Endothelial cell of umbilical vein (primary cell): ENCODE results near the gene SCGB2B2. TPM values are rescaled to one million over a fixed set of nuclear protein-coding genes. Genes with fewer than 3 reads are reported as not detected.

ENCODE experiments used
- BruUV-seq: library from RNA; stranded (reverse); fragments of 400-500 nt; replicated peaks from 2 replicates; lab custom pipeline; 2021; lab: Mats Ljungman, UMichigan
- CTCF ChIA-PET: fragments of 300-600, 350-600 bp; sonication (Branson Sonifier 250); formaldehyde crosslinking; loops from one replicate; lab custom pipeline; 2021; ENCODE audit warnings: antibody characterized with exemption, inconsistent platforms; lab: Charles Lee
- POLR2A ChIA-PET: fragments of 300-600, 350-600 bp; sonication (Branson Sonifier 250); formaldehyde crosslinking; loops from one replicate; lab custom pipeline; 2021; ENCODE audit warnings: antibody characterized with exemption, inconsistent platforms; lab: Charles Lee
- DNase-seq: peaks from one replicate; pipeline ENCODE4 v3.0.0-alpha.2; 2011; ENCODE audit warnings: low read depth, low spot score
- FAIRE-seq: peaks from 2 replicates; lab custom pipeline; 2011; peaks lifted over from hg19 to GRCh38; lab: Jason Lieb, UNC
- H2AFZ ChIP-seq: 2 replicates; pipeline ENCODE4 v1.6.0; 2012; ENCODE audit warnings: low read depth, low read length, control low read depth, inconsistent platforms
- H3K27ac ChIP-seq: 2 replicates; pipeline ENCODE4 v1.5.1; 2011; ENCODE audit warnings: low read depth, mild to moderate bottlenecking, control low read depth, low read length, moderate library complexity; ENCODE audit not compliant: insufficient read depth
- H3K27me3 ChIP-seq, 2 experiments: 2 replicates each; pipeline versions ENCODE4 v1.6.0 to v1.6.1; 2011; ENCODE audit warnings: low read length in 2 of 2, mixed read lengths in 1 of 2; ENCODE audit not compliant: control insufficient read depth in 2 of 2, insufficient read depth in 2 of 2
- H3K36me3 ChIP-seq, 2 experiments: 2 replicates in 1 of 2; 3 replicates in 1 of 2; pipeline ENCODE4 v1.5.1; 2011; ENCODE audit warnings: low read length in 2 of 2, mild to moderate bottlenecking in 1 of 2, moderate library complexity in 1 of 2; ENCODE audit not compliant: control insufficient read depth in 2 of 2, insufficient read depth in 2 of 2; ENCODE audit errors: extremely low read depth in 1 of 2
- H3K4me1 ChIP-seq: 3 replicates; pipeline ENCODE4 v1.5.1; 2011; ENCODE audit warnings: mild to moderate bottlenecking, low read length; ENCODE audit not compliant: control insufficient read depth, insufficient read depth; ENCODE audit errors: extremely low read depth
- H3K4me2 ChIP-seq: 2 replicates; pipeline ENCODE4 v1.6.1; 2011; ENCODE audit warnings: low read length, control low read depth, mixed read lengths; ENCODE audit not compliant: insufficient read depth
- H3K4me3 ChIP-seq, 3 experiments: fragments of 200-600 bp in 1 of 3; sonication (generic), shearing (Covaris generic) in 1 of 3; replicated peaks in 1 of 3; 2 replicates each; pipeline ENCODE4 v1.5.1; 2011 to 2016; ENCODE audit warnings: control low read depth in 3 of 3, low read length in 3 of 3, mild to moderate bottlenecking in 2 of 3, inconsistent platforms in 1 of 3, low read depth in 1 of 3, moderate library complexity in 1 of 3; ENCODE audit not compliant: insufficient read depth in 1 of 3
- H3K79me2 ChIP-seq: 2 replicates; pipeline ENCODE4 v1.6.0; 2012; ENCODE audit warnings: low read length, inconsistent platforms; ENCODE audit not compliant: control insufficient read depth, insufficient read depth
- H3K9ac ChIP-seq: replicated peaks from 2 replicates; pipeline ENCODE3; 2011; ENCODE audit warnings: low read length, control low read depth; ENCODE audit not compliant: insufficient read depth; ENCODE audit errors: extremely low read depth
- H3K9me1 ChIP-seq: replicated peaks from 3 replicates; pipeline ENCODE4 v1.6.0; 2011; ENCODE audit warnings: mild to moderate bottlenecking, low read length; ENCODE audit not compliant: control insufficient read depth, insufficient read depth; ENCODE audit errors: extremely low read depth
- H3K9me3 ChIP-seq: replicated peaks from 2 replicates; pipeline ENCODE4 v1.5.1; 2012; ENCODE audit warnings: low read length, inconsistent platforms; ENCODE audit not compliant: control insufficient read depth, insufficient read depth
- H4K20me1 ChIP-seq: replicated peaks from 2 replicates; pipeline ENCODE3; 2011; ENCODE audit warnings: mild to moderate bottlenecking, low read length; ENCODE audit not compliant: control insufficient read depth, insufficient read depth; ENCODE audit errors: extremely low read depth
- EZH2 ChIP-seq: IDR thresholded peaks from 2 replicates; pipeline ENCODE4 v1.6.1; 2012; ENCODE audit warnings: borderline replicate concordance, low read depth, mild to moderate bottlenecking, moderate library complexity, low read length, inconsistent platforms; ENCODE audit not compliant: severe bottlenecking
- FOS ChIP-seq: IDR thresholded peaks from 2 replicates; pipeline ENCODE4 v1.6.1; 2011; ENCODE audit warnings: mild to moderate bottlenecking, low read length, moderate library complexity, borderline replicate concordance; ENCODE audit not compliant: insufficient read depth
- GATA2 ChIP-seq: IDR thresholded peaks from 2 replicates; pipeline ENCODE4 v1.7.0; 2011; ENCODE audit warnings: low read depth, mild to moderate bottlenecking, moderate library complexity, mixed read lengths, low read length; ENCODE audit not compliant: insufficient read length, insufficient read depth
- JUN ChIP-seq: IDR thresholded peaks from 2 replicates; pipeline ENCODE4 v1.6.1; 2011; ENCODE audit warnings: borderline replicate concordance, low read depth; ENCODE audit not compliant: insufficient read length, insufficient read depth
- POLR2A ChIP-seq: IDR thresholded peaks from 2 replicates; pipeline ENCODE4 v1.6.1; 2012; ENCODE audit warnings: low read depth, mild to moderate bottlenecking, control low read depth, low read length
- POLR2AphosphoS5 ChIP-seq: IDR thresholded peaks from 2 replicates; pipeline ENCODE4 v1.6.1; 2012; ENCODE audit warnings: low read depth, mild to moderate bottlenecking, control low read depth, low read length, moderate library complexity; ENCODE audit not compliant: insufficient read depth
- dilution Hi-C: fragments of 300-500 bp; cut with MboI; formaldehyde crosslinking; loops from one replicate; pipeline ENCODE4 v1.15.0; 2019; ENCODE audit warnings: low sequenced_read_pairs; ENCODE audit not compliant: extremely low pct_ligation_motif_present
- intact Hi-C: fragments of 100-400 bp; cut with micrococcal nuclease; formaldehyde crosslinking; loops from one replicate; pipeline ENCODE4 v1.10.0; 2022
- polyA plus RNA-seq, 4 experiments: library from polyadenylated mRNA; depleted of rRNA in 3 of 4; stranded (reverse) in 3 of 4; unstranded in 1 of 4; fragments of >200 nt; gene quantifications; 2 replicates each; pipeline versions ENCODE4 v1.2.1 to v1.2.3, GENCODE V29; 2011 to 2012; ENCODE audit warnings: missing spikeins in 1 of 4
- total RNA-seq: library from RNA; stranded (reverse); gene quantifications from 2 replicates; pipeline ENCODE4 v1.2.3, GENCODE V29; 2021
- TF ChIP-seq, protein P1 (sequence below), 2 donors: IDR thresholded peaks; 1 replicate in 1 of 2; 2 replicates in 1 of 2; pipeline ENCODE4 v1.5.1; 2011; ENCODE audit warnings: low read length in 2 of 2, mild to moderate bottlenecking in 2 of 2, moderate library complexity in 2 of 2, control low read depth in 1 of 2, inconsistent platforms in 1 of 2, low read depth in 1 of 2; ENCODE audit not compliant: insufficient read depth in 1 of 2; ENCODE audit errors: extremely low read depth in 1 of 2
- TF ChIP-seq, protein P2 (sequence below): IDR thresholded peaks from 2 replicates; pipeline ENCODE4 v1.6.1; 2011; ENCODE audit not compliant: insufficient read depth, insufficient read length

SCGB2B2 gene
- total and polyA plus RNA-seq, 2 donors (not counting 3 experiments of a cell fraction or from before 2014, with no cell fraction given): 0.07 to 0.49 TPM

DNA sequence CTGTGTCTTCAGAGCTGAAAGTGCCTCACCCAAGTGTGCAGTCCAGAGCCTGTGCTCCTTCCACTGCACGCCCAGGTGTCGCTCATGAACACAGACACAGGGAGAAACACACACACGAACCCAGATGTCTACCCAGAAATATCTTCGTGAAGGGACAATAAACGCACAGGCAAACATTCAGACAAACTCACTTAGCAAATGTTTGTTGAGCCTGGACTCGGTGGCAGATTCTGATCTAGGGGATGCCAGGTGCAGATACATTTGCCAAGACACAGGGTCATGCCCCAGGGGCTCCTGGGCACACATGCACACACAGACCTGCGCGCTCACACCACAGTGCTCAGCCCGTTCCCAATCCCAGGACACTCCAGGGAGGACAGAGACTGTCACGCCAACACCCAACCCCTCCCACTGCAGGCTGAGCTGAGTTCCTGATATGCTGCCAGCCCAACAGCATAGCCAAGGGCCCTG, 31.9 kb downstream of the SCGB2B2 start:
- BruUV-seq: no TSS peak
- peaks cover 1 to 4% of the 10 kb centered on the region in 2 experiments for H3K27me3 ChIP-seq
- no peaks in the 10 kb centered on the region for H3K4me1 ChIP-seq
- dilution Hi-C loops (no loop called here), intact Hi-C loops (no loop called here)
- no peaks in the 10 kb centered on the region for H3K9me3 ChIP-seq
- no peaks in the 10 kb centered on the region for H3K9me1 ChIP-seq
- no peak overlapping the region for H3K9ac ChIP-seq
- TF ChIP-seq EZH2: no peak
- no peak for TF ChIP-seq POLR2A
- no peak for TF ChIP-seq POLR2AphosphoS5
- no peak for TF ChIP-seq FOS
- TF ChIP-seq, protein P1, sequence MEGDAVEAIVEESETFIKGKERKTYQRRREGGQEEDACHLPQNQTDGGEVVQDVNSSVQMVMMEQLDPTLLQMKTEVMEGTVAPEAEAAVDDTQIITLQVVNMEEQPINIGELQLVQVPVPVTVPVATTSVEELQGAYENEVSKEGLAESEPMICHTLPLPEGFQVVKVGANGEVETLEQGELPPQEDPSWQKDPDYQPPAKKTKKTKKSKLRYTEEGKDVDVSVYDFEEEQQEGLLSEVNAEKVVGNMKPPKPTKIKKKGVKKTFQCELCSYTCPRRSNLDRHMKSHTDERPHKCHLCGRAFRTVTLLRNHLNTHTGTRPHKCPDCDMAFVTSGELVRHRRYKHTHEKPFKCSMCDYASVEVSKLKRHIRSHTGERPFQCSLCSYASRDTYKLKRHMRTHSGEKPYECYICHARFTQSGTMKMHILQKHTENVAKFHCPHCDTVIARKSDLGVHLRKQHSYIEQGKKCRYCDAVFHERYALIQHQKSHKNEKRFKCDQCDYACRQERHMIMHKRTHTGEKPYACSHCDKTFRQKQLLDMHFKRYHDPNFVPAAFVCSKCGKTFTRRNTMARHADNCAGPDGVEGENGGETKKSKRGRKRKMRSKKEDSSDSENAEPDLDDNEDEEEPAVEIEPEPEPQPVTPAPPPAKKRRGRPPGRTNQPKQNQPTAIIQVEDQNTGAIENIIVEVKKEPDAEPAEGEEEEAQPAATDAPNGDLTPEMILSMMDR (IDR thresholded peaks at IDR 0.05; ENCODE audit: extremely low read depth in 1 of 2, insufficient read depth in 1 of 2, low read depth in 1 of 2, low read length in 2 of 2): no peak
- TF ChIP-seq, protein P2, sequence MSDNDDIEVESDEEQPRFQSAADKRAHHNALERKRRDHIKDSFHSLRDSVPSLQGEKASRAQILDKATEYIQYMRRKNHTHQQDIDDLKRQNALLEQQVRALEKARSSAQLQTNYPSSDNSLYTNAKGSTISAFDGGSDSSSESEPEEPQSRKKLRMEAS: no peak
- TF ChIP-seq JUN: no peak
- no peak for TF ChIP-seq GATA2
- H4K20me1 ChIP-seq: no peaks in the 10 kb centered on the region
- no peak for DNase-seq
- ChIA-PET CTCF (no interaction called here), POLR2A (no interaction called here)
- no peak overlapping the region for H3K27ac ChIP-seq
- H3K79me2 ChIP-seq: no peaks in the 10 kb centered on the region
- no peak for FAIRE-seq
- no peak overlapping the region for H3K4me3 ChIP-seq
- H3K36me3 ChIP-seq: no peaks in the 10 kb centered on the region
- no peak overlapping the region for H2AFZ ChIP-seq
- no peak overlapping the region for H3K4me2 ChIP-seq
